Heart right ventricle (tissue), 16 donors: ENCODE data around the gene IL1R1. TPM values are rescaled to one million over a fixed set of nuclear protein-coding genes. Genes with fewer than 3 reads are reported as not detected.

Source experiments
- ATAC-seq, 8 donors: fragments of 200-7000 bp; cut with Tn5 transposase; one replicate each; pipeline ENCODE4 v1.9.1; 2020; ENCODE audit warnings: mild to moderate bottlenecking in 8 of 8, moderate library complexity in 8 of 8, moderate number of reproducible peaks in 1 of 8
- DNase-seq, 2 donors: peaks; one replicate each; pipeline ENCODE4 v3.0.0-alpha.2; 2020
- H3K27ac ChIP-seq, 10 donors: fragments of 200-600 bp; sonication (generic) in 2 of 10; one replicate each; pipeline versions ENCODE4 v1.5.0 to v1.8.0; 2020 to 2022; ENCODE audit warnings: mild to moderate bottlenecking in 3 of 10
- H3K27me3 ChIP-seq, 7 donors: fragments of 200-600 bp; one replicate each; pipeline ENCODE4 v1.8.0; 2021 to 2022; ENCODE audit warnings: mild to moderate bottlenecking in 2 of 7
- H3K36me3 ChIP-seq, 9 donors: fragments of 200-600 bp; sonication (generic) in 1 of 9; one replicate each; pipeline versions ENCODE4 v1.5.0 to v1.8.0; 2020 to 2022; ENCODE audit warnings: mild to moderate bottlenecking in 2 of 9
- H3K4me1 ChIP-seq, 9 donors: fragments of 200-600 bp; sonication (generic) in 1 of 9; one replicate each; pipeline versions ENCODE4 v1.5.0 to v1.8.0; 2020 to 2022; ENCODE audit warnings: mild to moderate bottlenecking in 4 of 9
- H3K4me3 ChIP-seq, 10 donors: fragments of 200-600 bp; sonication (generic) in 2 of 10; one replicate each; pipeline versions ENCODE4 v1.5.0 to v1.8.0; 2020 to 2022; ENCODE audit warnings: mild to moderate bottlenecking in 7 of 10, moderate library complexity in 2 of 10
- H3K9me3 ChIP-seq, 11 donors: fragments of 200-600 bp in 10 of 11; sonication (generic) in 2 of 11; one replicate each; pipeline versions ENCODE4 v1.5.0 to v1.8.0; 2013 to 2022; ENCODE audit warnings: mild to moderate bottlenecking in 2 of 11, control low read depth in 1 of 11, moderate library complexity in 1 of 11
- WGBS, 2 donors: extraction: QIAGEN DNeasy Blood & Tissue Kit; methylation state at CpG; one replicate each; pipeline ENCODE4 v1.1.7; 2013; ENCODE audit warnings: inconsistent platforms in 1 of 2; 5-methylcytosine and 5-hydroxymethylcytosine counted together
- intact Hi-C, 10 donors: fragments of 100-400 bp; cut with DNase I; formaldehyde crosslinking; loops; one replicate each; pipeline versions ENCODE4 v1.11.1 to v1.14.2; 2022
- polyA plus RNA-seq, 2 donors: library from polyadenylated mRNA; stranded (reverse); fragments of 200-250 nt; gene quantifications; one replicate each; pipeline ENCODE4 v1.2.3, GENCODE V29; 2013
- total RNA-seq, 10 donors: library from RNA; stranded (reverse); fragmentation: NEBNext Ultra II Directional in 3 of 10; extraction: Animal tissue kit (Norgen Biotek cat#: 25700) in 3 of 10; gene quantifications; one replicate each; pipeline versions ENCODE4 v1.2.1 to v1.2.4, GENCODE V29; 2021 to 2023
- TF ChIP-seq, protein P1 (sequence below), 9 donors: fragments of 200-600 bp; sonication (generic) in 2 of 9; IDR thresholded peaks; one replicate each; pipeline versions ENCODE4 v1.5.0 to v1.8.0; 2021 to 2022; ENCODE audit warnings: antibody characterized with exemption in 9 of 9, mild to moderate bottlenecking in 5 of 9, moderate library complexity in 1 of 9
- donor health status: Arrhythmogenic right ventricular cardiomyopathy.
- donor health status: ischemic (EF 13 %, LVEDD 7.1; RV severe dilation, severe dysfunction).
- donor health status: healthy with polysubstance abuse.
- donor health status: DM: no; HTN: yes; CAD: no.
- donor health status: DM: no; HTN: no; CAD: no.
- donor health status: ischemic (EF 25% LVEDD 6.9; RV normal size, moderate dysfunction).
- donor health status: ischemic (EF 25% LVEDD 5.7; RV mildly dilated, moderate dysfunction).
- donor health status: healthy.
- donor health status: DM: yes; HTN: yes; CAD: no.
- donor health status: Ischemic cardiomyopathy.
- donor health status: ischemic (EF 35%, LVEDD 5.7; RV mildly dilated, moderate dysfunction).
- donor health status: nonischemic (EF 11% LVEDD 7.7; RV severe dilation, severe dysfunction).
- donor health status: DM: yes; HTN: yes; CAD: no.
- donor health status: PGD.
- donor health status: ischemic (EF 29% LVEDD 5.4; RV normal size, mild dysfunction).
- donor health status: nonischemic (EF 23%, LVEDD 6.1; RV moderate dilation, normal function).

The IL1R1 gene
- total and polyA plus RNA-seq, 12 donors, result 5.7 to 47.0 (median 18.6) TPM

- no peaks in the 10 kb centered on the region for H3K9me3 ChIP-seq
- ATAC-seq (no peak), DNase-seq (no peak)
- TF ChIP-seq, protein P1, sequence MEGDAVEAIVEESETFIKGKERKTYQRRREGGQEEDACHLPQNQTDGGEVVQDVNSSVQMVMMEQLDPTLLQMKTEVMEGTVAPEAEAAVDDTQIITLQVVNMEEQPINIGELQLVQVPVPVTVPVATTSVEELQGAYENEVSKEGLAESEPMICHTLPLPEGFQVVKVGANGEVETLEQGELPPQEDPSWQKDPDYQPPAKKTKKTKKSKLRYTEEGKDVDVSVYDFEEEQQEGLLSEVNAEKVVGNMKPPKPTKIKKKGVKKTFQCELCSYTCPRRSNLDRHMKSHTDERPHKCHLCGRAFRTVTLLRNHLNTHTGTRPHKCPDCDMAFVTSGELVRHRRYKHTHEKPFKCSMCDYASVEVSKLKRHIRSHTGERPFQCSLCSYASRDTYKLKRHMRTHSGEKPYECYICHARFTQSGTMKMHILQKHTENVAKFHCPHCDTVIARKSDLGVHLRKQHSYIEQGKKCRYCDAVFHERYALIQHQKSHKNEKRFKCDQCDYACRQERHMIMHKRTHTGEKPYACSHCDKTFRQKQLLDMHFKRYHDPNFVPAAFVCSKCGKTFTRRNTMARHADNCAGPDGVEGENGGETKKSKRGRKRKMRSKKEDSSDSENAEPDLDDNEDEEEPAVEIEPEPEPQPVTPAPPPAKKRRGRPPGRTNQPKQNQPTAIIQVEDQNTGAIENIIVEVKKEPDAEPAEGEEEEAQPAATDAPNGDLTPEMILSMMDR (IDR thresholded peaks at IDR 0.05), result no peak
- WGBS, 2 donors, result 55 to 65% methylated on average over 1 of the region's 1 CpG
- H3K4me1 ChIP-seq, result peaks cover 0 to 34% (median 5%) of the 10 kb centered on the region in 9 donors
- no peak overlapping the region for H3K27ac ChIP-seq
- H3K36me3 ChIP-seq, result peaks cover 0 to 7% (median 0%) of the 10 kb centered on the region in 9 donors
- intact Hi-C loops, result no loop called here
- H3K27me3 ChIP-seq, result no peaks in the 10 kb centered on the region
- H3K4me3 ChIP-seq, result no peak overlapping the region
Observed at GRCh38 chr2:102112271-102112670, 30.3 kb upstream of the IL1R1 start.

GRCh38 chr2:102112692-102113665 lies 29.6 kb upstream of the IL1R1 start:
- TF ChIP-seq, protein P1 (IDR thresholded peaks at IDR 0.05), result no peak
- intact Hi-C loops, result no loop called here
- H3K27ac ChIP-seq, result no peak overlapping the region
- ATAC-seq, result no peak
- H3K36me3 ChIP-seq, result peaks cover 0 to 7% (median 0%) of the 10 kb centered on the region in 9 donors
- H3K27me3 ChIP-seq, result no peaks in the 10 kb centered on the region
- peaks cover 0 to 41% (median 9%) of the 10 kb centered on the region in 9 donors for H3K4me1 ChIP-seq
- WGBS, 2 donors, result 94 to 97% methylated on average over 10 of the region's 10 CpGs
- no peak overlapping the region for H3K4me3 ChIP-seq
- no peaks in the 10 kb centered on the region for H3K9me3 ChIP-seq
- no peak for DNase-seq

GRCh38 chr2:102114290-102114721 lies 28.2 kb upstream of the IL1R1 start:
- peak overlapping the region in 1 of 10 donors; percentile 40 for H3K27ac ChIP-seq
- H3K27me3 ChIP-seq, result no peaks in the 10 kb centered on the region
- H3K36me3 ChIP-seq, result peaks cover 0 to 7% (median 0%) of the 10 kb centered on the region in 9 donors
- intact Hi-C loops, result no loop called here
- WGBS, 2 donors, result 88 to 90% methylated on average over 6 of the region's 6 CpGs
- no peaks in the 10 kb centered on the region for H3K9me3 ChIP-seq
- TF ChIP-seq, protein P1 (IDR thresholded peaks at IDR 0.05), result no peak
- no peak for DNase-seq
- peaks cover 0 to 41% (median 9%) of the 10 kb centered on the region in 9 donors for H3K4me1 ChIP-seq
- no peak for ATAC-seq
- H3K4me3 ChIP-seq, result no peak overlapping the region

DNA sequence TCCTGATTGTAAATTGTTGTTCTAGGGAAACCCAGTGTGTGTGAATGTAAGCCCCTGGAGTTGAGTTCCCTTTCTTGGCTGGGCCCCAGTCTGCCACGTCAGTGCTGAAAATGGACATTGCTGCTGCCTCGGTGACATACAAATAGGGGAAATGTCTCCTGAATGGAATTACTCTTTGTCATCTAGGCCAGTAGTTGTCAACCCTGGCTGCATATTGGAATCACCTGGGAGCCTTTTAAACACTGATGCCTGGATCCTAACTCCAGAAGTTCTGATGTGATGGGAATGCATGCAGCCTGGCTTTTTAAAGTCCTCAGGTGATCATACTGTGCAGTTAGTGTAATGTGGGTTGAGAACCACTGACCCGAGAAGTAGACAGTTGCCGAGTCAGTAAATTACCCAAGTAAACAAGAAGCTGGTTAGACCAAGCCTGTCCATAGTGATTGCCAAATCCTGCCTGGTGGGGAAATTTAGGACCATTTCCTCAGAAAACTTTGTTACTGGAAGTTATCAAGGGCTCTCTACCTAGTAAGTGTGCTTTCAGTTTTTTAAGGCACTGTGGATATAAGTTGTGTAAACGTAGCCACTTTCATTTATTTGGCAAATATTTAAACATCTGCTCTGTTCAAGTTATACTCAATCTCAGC lies 27.6 kb upstream of the IL1R1 start:
- no peak for DNase-seq
- Histone ChIP-seq H3K9me3 (no peaks in the 10 kb centered on the region), H3K27me3 (no peaks in the 10 kb centered on the region), H3K27ac (peak overlapping the region in 1 of 10 donors; percentile 40), H3K36me3 (peaks cover 0 to 7% (median 0%) of the 10 kb centered on the region in 9 donors), H3K4me1 (peaks cover 0 to 41% (median 9%) of the 10 kb centered on the region in 9 donors), H3K4me3 (no peak overlapping the region)
- TF ChIP-seq, protein P1 (IDR thresholded peaks at IDR 0.05), result no peak
- ATAC-seq, result no peak
- intact Hi-C loops, result no loop called here
- WGBS, 2 donors, result 79 to 85% methylated on average over 5 of the region's 5 CpGs
